Keratinocyte (primary cell): ENCODE data around the gene PLAGL1. TPM values are rescaled to one million over a fixed set of nuclear protein-coding genes. Genes with fewer than 3 reads are reported as not detected.

Experiments used
- DNase-seq: peaks from one replicate; pipeline ENCODE4 v3.0.0-alpha.2; 2011; ENCODE audit warnings: low read depth, missing footprints, low spot score
- FAIRE-seq: peaks from 2 replicates; lab custom pipeline; 2011; peaks lifted over from hg19 to GRCh38; lab: Jason Lieb, UNC
- H2AFZ ChIP-seq: 2 replicates; pipeline ENCODE4 v1.6.0; 2012; ENCODE audit warnings: low read length, control low read depth, inconsistent platforms; ENCODE audit not compliant: control insufficient read depth
- H3K27ac ChIP-seq: 2 replicates; pipeline ENCODE4 v1.5.1; 2011; ENCODE audit warnings: low read length; ENCODE audit not compliant: control insufficient read depth, insufficient read depth
- H3K27me3 ChIP-seq: 3 replicates; pipeline ENCODE4 v1.6.0; 2011; ENCODE audit warnings: low read length; ENCODE audit not compliant: control insufficient read depth, insufficient read depth; ENCODE audit errors: extremely low read depth
- H3K36me3 ChIP-seq, 2 experiments: 2 replicates in 1 of 2; 3 replicates in 1 of 2; pipeline ENCODE4 v1.5.1; 2011; ENCODE audit warnings: low read length in 2 of 2, mild to moderate bottlenecking in 1 of 2; ENCODE audit not compliant: control insufficient read depth in 2 of 2, insufficient read depth in 2 of 2; ENCODE audit errors: extremely low read depth in 1 of 2
- H3K4me1 ChIP-seq: 3 replicates; pipeline ENCODE4 v1.5.1; 2011; ENCODE audit warnings: low read length; ENCODE audit not compliant: control insufficient read depth, insufficient read depth; ENCODE audit errors: extremely low read depth
- H3K4me2 ChIP-seq: 3 replicates; pipeline ENCODE4 v1.6.0; 2011; ENCODE audit warnings: low read depth, low read length; ENCODE audit not compliant: control insufficient read depth, insufficient read depth; ENCODE audit errors: extremely low read depth
- H3K4me3 ChIP-seq, 3 experiments: fragments of 200-600 bp in 1 of 3; sonication (generic) in 1 of 3; 2 replicates in 2 of 3; 3 replicates in 1 of 3; pipeline ENCODE4 v1.5.1; 2011 to 2016; ENCODE audit warnings: low read length in 3 of 3, mild to moderate bottlenecking in 3 of 3, control low read depth in 2 of 3, inconsistent platforms in 1 of 3, low read depth in 1 of 3, mixed read lengths in 1 of 3, mixed run types in 1 of 3, moderate library complexity in 1 of 3; ENCODE audit not compliant: control insufficient read depth in 2 of 3, insufficient read depth in 2 of 3; ENCODE audit errors: extremely low read depth in 1 of 3
- H3K79me2 ChIP-seq: 2 replicates; pipeline ENCODE4 v1.6.0; 2012; ENCODE audit warnings: low read length; ENCODE audit not compliant: control insufficient read depth, insufficient read depth
- H3K9ac ChIP-seq: 3 replicates; pipeline ENCODE4 v1.6.0; 2011; ENCODE audit warnings: low read length; ENCODE audit not compliant: control insufficient read depth, insufficient read depth; ENCODE audit errors: extremely low read depth
- H3K9me1 ChIP-seq: 3 replicates; pipeline ENCODE4 v1.6.0; 2011; ENCODE audit warnings: low read length; ENCODE audit not compliant: control insufficient read depth, insufficient read depth; ENCODE audit errors: extremely low read depth
- H3K9me3 ChIP-seq: 2 replicates; pipeline ENCODE4 v1.5.1; 2012; ENCODE audit warnings: low read depth, low read length; ENCODE audit not compliant: control insufficient read depth
- H4K20me1 ChIP-seq: 3 replicates; pipeline ENCODE4 v1.6.0; 2011; ENCODE audit warnings: low read length; ENCODE audit not compliant: control insufficient read depth, insufficient read depth; ENCODE audit errors: extremely low read depth
- EZH2 ChIP-seq: IDR thresholded peaks from one replicate; pipeline ENCODE4 v1.6.1; 2012; ENCODE audit warnings: inconsistent platforms, mild to moderate bottlenecking, low read length, moderate library complexity
- dilution Hi-C: fragments of 300-500 bp; cut with MboI; formaldehyde crosslinking; loops from one replicate; pipeline ENCODE4 v1.7.0; 2020; ENCODE audit warnings: low sequenced_read_pairs; ENCODE audit not compliant: extremely low pct_ligation_motif_present
- polyA plus RNA-seq, 5 experiments: library from polyadenylated mRNA; depleted of rRNA in 3 of 5; stranded (reverse) in 3 of 5; stranded (forward) in 1 of 5; unstranded in 1 of 5; fragments of >200 nt; gene quantifications; 1 replicate in 1 of 5; 2 replicates in 3 of 5; 3 replicates in 1 of 5; pipeline versions ENCODE4 v1.2.1 to v1.2.3, GENCODE V29; 2011 to 2012; ENCODE audit warnings: missing spikeins in 2 of 5, low read depth in 1 of 5, low replicate concordance in 1 of 5
- TF ChIP-seq, protein P1 (sequence below), 3 experiments: IDR thresholded peaks in 1 of 3; conservative IDR thresholded peaks in 1 of 3; optimal IDR thresholded peaks in 1 of 3; 2 replicates in 2 of 3; 3 replicates in 1 of 3; pipeline versions ENCODE3 to v1.5.1; 2011; ENCODE audit warnings: low read length in 3 of 3, mild to moderate bottlenecking in 3 of 3, moderate library complexity in 2 of 3, control low read depth in 1 of 3, inconsistent platforms in 1 of 3; ENCODE audit not compliant: insufficient read depth in 2 of 3; ENCODE audit errors: extremely low read depth in 1 of 3

The PLAGL1 gene
- polyA plus RNA-seq, 1 donor (not counting 4 experiments of a cell fraction or from before 2014, with no cell fraction given), result 8.9 TPM

DNA sequence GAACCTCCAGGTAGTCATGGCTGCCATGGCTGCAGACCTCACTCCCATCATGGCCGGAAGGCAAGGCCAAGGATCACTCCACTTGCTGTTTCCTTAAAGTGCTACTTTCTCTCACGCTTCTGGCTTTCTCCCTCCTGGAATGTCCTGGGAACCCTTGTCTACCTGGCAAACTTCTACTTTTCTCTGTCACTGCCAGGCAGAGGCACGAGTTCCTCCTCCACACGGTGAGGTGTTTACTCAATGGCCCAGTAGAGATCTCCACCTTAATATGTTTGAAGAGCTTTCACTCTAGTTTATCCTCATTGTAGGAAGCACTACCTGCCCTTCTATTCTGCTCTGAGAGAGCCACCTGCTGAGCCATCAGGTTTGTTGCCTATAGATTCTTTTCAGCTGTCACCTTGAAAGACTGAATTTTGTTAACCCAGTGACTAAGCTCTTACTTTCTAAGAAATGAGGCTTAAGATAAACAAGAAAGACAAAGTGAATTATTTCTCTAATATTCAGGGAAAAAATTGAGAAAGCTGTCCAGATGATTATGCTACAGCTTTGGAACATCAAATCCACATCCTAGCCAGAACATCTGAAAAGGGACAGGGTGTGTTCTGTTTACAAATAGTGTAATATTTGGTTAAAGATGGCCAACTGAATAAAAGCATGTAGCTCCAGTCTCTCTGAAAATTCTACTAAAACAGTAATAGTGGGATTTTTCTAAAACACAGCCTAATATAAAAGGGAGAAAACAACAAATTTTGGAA, 54.9 kb downstream of the PLAGL1 start:
- H2AFZ ChIP-seq, result no peak overlapping the region
- DNase-seq, result no peak
- H4K20me1 ChIP-seq, result no peaks in the 10 kb centered on the region
- no peaks in the 10 kb centered on the region for H3K9me1 ChIP-seq
- no peaks in the 10 kb centered on the region for H3K79me2 ChIP-seq
- H3K9ac ChIP-seq, result no peak overlapping the region
- dilution Hi-C loops, result no loop called here
- TF ChIP-seq EZH2, result no peak
- TF ChIP-seq, protein P1, sequence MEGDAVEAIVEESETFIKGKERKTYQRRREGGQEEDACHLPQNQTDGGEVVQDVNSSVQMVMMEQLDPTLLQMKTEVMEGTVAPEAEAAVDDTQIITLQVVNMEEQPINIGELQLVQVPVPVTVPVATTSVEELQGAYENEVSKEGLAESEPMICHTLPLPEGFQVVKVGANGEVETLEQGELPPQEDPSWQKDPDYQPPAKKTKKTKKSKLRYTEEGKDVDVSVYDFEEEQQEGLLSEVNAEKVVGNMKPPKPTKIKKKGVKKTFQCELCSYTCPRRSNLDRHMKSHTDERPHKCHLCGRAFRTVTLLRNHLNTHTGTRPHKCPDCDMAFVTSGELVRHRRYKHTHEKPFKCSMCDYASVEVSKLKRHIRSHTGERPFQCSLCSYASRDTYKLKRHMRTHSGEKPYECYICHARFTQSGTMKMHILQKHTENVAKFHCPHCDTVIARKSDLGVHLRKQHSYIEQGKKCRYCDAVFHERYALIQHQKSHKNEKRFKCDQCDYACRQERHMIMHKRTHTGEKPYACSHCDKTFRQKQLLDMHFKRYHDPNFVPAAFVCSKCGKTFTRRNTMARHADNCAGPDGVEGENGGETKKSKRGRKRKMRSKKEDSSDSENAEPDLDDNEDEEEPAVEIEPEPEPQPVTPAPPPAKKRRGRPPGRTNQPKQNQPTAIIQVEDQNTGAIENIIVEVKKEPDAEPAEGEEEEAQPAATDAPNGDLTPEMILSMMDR (optimal IDR thresholded peaks at IDR 0.05 in 1 of 3, IDR thresholded peaks at IDR 0.05 in 1 of 3, conservative IDR thresholded peaks at IDR 0.05 in 1 of 3; ENCODE audit: extremely low read depth in 1 of 3, insufficient read depth in 2 of 3, low read length in 3 of 3), result no peak
- H3K9me3 ChIP-seq, result no peaks in the 10 kb centered on the region
- no peak overlapping the region for H3K4me3 ChIP-seq
- H3K36me3 ChIP-seq, result peaks cover 0 to 1% of the 10 kb centered on the region in 2 experiments
- H3K27me3 ChIP-seq, result peaks cover 2% of the 10 kb centered on the region
- H3K4me1 ChIP-seq, result no peaks in the 10 kb centered on the region
- no peak for FAIRE-seq
- H3K27ac ChIP-seq, result no peak overlapping the region
- H3K4me2 ChIP-seq, result no peak overlapping the region

DNA sequence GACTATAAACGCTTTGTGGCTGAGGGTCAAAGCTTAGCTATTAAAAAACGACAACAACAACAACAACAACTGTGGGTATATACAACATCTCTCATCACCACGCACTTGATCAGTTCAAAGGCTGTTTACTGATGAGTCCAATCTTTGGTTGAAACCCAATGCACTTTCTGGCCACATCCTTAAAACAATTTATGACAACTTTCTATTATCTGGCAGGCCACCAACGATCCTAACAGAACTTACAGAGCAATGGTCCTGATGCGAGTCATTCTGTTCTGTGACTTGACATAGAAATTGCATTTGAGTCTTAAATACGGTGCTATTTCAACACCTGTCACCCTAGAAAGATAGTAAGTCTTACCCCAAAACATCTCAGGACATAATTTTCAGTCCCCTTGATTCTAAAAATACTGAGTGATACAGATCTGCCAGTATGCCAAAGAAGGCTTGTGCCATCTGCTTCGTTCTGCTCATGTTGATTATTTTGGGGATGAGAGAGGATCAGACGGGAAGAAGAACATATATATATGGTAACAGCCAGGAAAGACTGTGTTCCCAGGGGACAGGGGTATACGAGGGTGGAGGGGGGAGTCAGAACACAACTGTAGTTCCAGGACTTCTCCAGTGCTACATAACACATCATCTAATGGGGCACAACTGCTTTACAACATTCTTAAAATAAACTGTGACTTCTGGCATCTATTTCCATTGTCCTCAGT, 55.8 kb downstream of the PLAGL1 start:
- no peak overlapping the region for H3K27ac ChIP-seq
- FAIRE-seq, result no peak
- H3K9me3 ChIP-seq, result no peaks in the 10 kb centered on the region
- no peak overlapping the region for H2AFZ ChIP-seq
- dilution Hi-C loops, result no loop called here
- DNase-seq, result no peak
- H3K27me3 ChIP-seq, result peaks cover 2% of the 10 kb centered on the region
- H4K20me1 ChIP-seq, result no peaks in the 10 kb centered on the region
- TF ChIP-seq, protein P1 (optimal IDR thresholded peaks at IDR 0.05 in 1 of 3, IDR thresholded peaks at IDR 0.05 in 1 of 3, conservative IDR thresholded peaks at IDR 0.05 in 1 of 3; ENCODE audit: extremely low read depth in 1 of 3, insufficient read depth in 2 of 3, low read length in 3 of 3), result no peak
- no peak for TF ChIP-seq EZH2
- no peak overlapping the region for H3K9ac ChIP-seq
- H3K9me1 ChIP-seq, result no peaks in the 10 kb centered on the region
- H3K4me2 ChIP-seq, result no peak overlapping the region
- H3K79me2 ChIP-seq, result no peaks in the 10 kb centered on the region
- no peaks in the 10 kb centered on the region for H3K4me1 ChIP-seq
- H3K36me3 ChIP-seq, result peaks cover 0 to 3% of the 10 kb centered on the region in 2 experiments
- no peak overlapping the region for H3K4me3 ChIP-seq
